ENCODE results near the gene ADH1A.
A peak's percentile ranks its signal among the peaks of the same experiment; 100 is the strongest.
"Not testable (repeated sequence)": the region's sequence is repeated elsewhere in the genome, so short reads cannot be mapped to it uniquely, and the experiment has no call there.

The ADH1A gene

GRCh38 chr4:99290848-99291786 lies at the start of gene ADH1A:
ADH1A (minus strand) TSS chr4:99290985; CDS start chr4:99290914, 71 bp downstream.
- no peak for DNase-seq (ENCODE audit: low read depth)

DNA sequence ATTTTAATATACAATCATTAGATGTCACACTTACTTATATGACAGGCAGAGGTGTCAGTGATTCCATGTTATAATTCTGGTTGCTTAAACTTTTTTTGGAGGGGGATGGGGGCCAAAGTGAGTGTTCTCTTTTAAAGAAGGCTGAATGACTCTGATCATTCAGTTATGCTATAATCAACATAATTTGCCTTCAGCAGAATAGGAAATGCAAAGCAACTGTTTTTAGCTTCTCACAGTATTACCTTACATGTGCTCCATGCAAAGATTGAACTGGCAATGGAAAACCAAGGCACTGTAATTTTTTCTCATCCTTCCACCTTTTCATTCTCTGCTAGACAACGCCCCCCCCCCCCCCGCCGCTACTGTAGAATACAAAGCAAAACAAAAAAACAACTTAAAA lies 48.4 kb upstream of the ADH1A start:
- no peak for DNase-seq (ENCODE audit: low read depth)

GRCh38 chr4:99336553-99336952 lies 45.8 kb upstream of the ADH1A start:
- DNase-seq (ENCODE audit: low read depth) = no peak

DNA sequence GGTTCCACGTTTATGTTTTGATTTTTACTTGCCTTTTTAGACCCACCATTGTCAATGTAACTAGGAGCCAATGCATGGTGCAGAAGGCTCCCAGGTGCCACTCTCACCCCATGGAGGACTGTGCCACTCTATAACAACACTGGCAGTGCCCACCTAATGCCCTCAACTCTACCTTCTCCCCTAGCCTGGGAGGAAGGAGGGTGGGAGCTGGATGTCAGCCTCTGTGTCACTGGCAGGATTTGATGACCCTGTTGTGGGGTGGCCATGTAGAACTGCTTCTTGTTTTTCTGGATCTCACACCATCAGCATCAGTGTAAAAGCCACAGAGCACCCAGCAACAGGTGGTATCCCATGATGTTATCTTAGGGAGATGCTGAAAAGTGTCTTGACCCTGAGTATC lies 44.1 kb upstream of the ADH1A start:
- no peak for DNase-seq (ENCODE audit: low read depth)

DNA sequence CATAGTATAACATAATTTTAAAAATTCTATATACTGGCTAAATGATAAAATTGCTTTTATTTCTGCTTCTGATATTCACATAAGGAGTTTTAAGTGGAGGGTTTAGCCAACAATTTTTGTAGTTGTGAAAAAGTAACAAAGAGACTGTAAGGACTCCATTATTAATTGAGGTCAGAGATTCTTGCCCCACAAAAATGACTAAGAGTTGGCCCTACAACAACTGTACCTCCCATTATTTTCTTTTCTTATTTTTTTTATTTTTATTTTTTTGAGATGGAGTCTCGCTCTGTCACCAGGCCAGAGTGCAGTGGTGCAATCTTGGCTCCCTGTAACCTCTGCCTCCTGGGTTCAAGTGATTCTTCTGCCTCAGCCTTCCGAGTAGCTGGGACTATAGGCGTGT lies 39.9 kb upstream of the ADH1A start:
- DNase-seq (ENCODE audit: low read depth) = no peak

DNA sequence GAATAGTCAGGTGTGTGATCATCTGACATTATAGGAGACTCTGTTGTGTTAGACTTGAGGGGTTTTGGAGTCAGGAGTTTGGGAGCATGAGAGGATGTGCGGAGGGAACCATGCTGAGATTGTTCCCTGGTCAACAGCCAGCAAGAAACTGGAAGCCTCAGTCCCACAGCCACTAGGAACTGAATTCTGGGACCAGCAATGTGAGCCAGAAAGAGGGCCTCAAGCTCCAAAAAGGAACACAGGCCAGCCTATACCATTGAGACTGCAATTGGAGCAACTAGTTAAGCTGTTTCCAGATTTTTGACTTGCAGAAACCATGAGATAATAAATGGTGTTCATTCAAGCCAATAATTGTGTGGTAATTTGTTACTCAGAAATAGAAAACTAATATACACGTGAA lies 39.1 kb upstream of the ADH1A start:
- DNase-seq (ENCODE audit: low read depth) = no peak

DNA sequence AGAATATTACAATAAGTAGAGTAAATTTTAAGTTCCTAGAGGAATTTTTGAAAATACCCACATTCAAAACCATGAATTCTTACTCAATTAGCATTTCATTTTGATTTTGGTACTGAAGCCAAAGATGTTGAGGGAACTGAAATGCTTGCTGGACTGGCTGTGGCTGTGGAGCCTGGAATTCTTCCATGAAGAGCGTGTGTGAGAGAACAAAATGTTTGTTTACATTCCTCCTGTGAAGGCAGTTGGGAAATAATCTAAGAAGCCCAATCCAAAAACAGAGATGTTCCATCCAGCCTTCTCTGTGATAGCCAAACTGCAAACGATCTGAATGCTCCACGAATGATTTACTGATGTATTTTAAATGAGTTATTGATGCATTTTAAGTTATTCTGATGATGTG lies 34.2 kb upstream of the ADH1A start:
- DNase-seq (ENCODE audit: low read depth) = no peak

DNA sequence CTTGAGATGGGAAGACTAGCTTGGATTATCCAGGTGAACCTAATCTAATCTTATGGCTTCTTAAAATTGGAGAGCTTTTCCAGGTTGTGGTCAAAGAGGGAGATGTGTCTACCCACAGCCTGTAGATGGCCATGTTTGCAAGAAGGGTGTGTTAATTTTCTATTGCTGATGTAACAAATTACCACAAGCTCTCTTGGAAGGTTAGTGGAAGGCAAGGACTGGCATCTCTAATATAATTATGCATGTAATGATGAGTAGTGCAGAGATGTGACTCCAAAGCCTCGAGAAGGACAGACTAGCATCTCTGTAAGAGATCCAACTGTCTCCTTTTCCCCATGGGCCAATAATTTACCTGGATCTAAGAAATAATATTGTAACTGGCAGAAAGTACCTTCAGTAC lies 33.6 kb upstream of the ADH1A start:
- no peak for DNase-seq (ENCODE audit: low read depth)

GRCh38 chr4:99323756-99324155 lies 33.0 kb upstream of the ADH1A start:
- no peak for DNase-seq (ENCODE audit: low read depth)

GRCh38 chr4:99321241-99322191 lies 30.7 kb upstream of the ADH1A start, which contains the start of gene ADH1B:
ADH1B (minus strand) TSS chr4:99321401; CDS start chr4:99321331, 70 bp downstream.
- DNase-seq (ENCODE audit: low read depth) = no peak

- DNase-seq (ENCODE audit: low read depth) = not testable (repeated sequence)
These were observed 27.0 kb upstream of the ADH1A start for GRCh38 chr4:99317811-99318210.

GRCh38 chr4:99317354-99317753 lies 26.6 kb upstream of the ADH1A start:
- no peak for DNase-seq (ENCODE audit: low read depth)

DNA sequence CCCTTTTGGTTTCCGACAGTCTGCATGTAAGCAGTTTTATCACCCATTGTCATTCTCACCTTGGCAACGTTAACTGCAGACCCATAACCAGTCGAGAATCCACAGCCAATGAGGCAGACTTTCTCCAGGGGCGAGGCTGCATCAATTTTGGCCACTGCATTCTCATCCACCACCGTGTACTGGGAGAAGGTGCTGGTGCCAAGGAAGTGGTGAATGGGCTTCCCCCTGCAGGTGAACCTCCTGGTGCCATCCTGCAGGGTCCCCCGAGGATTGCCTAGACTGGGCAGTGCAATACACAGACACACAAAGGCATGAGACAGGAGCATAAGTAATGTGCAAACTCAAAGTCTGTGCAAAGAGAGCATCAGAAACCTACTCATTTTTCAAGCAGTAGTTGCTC lies 25.1 kb upstream of the ADH1A start:
- no peak for DNase-seq (ENCODE audit: low read depth)

GRCh38 chr4:99314211-99314610 lies 23.4 kb upstream of the ADH1A start:
- no peak for DNase-seq (ENCODE audit: low read depth)

DNA sequence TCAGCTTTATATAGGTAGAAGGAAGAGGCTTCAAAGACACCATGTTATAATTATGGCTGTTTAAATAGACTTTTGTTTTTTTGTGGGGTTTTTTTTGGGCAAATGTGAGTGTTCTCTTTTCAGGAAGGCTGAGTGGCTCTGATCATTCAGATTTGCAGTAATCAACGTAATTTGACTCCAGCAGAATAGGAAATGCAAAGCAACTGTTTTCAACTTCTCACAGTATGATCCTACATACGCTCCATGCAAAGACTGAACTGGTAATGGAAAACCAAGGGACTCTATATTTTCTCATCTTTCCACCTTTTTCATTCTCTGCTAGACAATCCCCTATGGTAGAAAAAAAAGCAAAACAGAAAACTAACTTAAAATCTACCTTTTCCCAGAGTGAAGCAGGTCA lies 19.6 kb upstream of the ADH1A start:
- DNase-seq (ENCODE audit: low read depth) = no peak

DNA sequence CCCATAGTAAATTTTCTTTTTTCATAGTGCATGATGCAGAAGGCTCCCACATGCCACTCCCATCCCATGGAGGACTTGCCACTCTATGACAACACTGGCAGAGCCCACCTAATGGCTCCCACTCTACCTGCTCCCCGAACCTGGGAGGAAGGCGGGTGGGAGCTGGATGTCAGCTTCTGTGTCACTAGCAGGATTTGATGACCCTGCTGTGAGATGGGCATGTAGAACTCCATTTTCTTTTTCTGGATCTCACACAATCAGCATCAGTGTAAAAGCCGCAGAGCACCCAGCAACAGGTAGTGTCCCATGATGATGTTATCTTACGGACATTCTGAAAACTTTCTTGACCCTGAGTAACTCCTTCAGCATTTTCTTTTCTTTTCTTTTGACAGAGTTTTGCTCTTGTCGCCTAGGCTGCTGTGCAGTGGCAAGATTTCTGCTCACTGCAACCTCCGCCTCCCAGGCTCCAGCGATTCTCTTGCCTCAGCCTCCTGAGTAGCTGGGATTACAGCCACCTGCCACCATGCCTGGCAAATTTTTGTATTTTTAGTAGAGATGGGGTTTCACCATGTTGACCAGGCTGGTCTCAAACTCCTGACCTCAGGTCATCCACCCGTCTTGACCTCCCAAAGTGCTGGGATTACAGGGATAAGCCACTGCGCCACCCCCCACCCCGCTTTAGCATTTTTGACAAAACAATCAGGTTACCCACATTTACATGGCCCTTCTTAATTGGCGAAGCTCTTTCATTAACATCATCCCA lies 15.0 kb upstream of the ADH1A start:
- DNase-seq (ENCODE audit: low read depth) = no peak

DNA sequence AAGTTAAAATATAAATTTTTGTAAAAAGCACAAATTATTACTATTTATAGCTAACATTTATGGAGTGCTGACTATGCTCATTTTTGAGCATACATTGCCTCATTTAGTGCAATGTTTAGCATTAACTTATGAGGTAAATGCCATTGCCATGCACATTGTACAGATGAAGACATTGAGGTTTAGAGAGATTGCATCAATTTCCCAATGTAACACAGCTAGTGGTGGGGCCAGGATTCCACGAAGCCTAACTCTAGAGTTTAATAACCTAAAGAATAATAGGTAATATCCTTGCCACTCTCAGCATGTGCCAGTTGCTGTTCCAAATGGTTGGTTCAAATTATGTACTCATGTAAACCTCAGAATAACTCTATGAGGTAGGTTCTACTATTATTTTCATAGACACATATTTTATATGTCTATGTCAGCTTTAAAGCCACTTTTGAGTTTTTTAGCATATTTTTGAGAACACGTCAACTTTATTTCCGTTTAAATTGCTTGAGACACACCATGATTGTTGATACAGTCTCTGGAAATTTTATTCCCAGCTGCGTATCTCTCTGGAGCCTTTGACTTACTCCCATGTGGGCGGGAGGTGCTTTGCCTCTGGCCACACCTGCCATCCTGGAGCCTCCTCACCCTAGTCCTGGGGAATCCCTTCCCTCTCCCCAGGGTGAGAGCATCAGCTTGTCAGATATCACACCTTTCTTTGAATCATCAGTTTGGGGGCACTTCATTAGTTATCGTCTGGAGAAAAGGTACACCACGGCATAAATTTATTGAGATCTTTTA lies 10.8 kb upstream of the ADH1A start:
- DNase-seq (ENCODE audit: low read depth) = no peak

DNA sequence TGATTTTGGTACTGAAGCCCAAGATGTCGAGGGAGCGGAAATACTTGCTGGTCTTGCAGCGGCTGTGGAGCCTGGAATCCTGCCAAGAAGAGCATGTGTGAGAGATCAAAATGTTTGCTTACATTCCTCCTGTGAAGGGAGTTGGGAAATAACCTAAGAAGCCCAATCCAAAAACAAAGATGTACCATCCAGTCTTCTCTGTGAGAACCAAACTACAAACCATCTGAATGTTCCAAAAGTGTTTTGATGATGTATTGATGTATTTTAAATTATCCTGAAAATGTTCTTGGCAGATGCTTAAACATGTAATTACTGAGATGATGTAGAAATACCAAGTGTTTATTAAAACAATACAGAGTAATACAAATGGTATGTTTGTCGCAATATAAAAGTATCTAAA lies 10.1 kb upstream of the ADH1A start:
- DNase-seq (ENCODE audit: low read depth) = peak; percentile 17

DNA sequence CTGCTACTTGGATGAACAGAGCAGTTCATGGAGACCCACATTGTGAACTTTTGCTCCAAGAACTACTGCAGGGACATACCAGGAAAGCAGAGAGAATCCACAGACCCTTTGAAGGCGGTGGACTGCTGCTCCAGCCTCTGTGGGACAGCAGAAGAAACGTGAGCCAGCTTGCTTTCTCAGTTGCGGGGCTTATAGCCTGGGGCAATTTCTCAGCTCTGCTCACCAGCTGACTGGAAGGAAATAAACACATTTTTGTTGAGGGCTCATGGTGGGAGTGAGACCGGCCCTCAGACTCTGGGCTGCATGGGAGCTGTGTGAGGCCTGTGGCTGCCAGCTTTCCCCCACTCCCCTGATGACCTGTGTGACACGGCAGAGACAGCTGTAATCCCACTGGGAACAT lies 2.6 kb upstream of the ADH1A start:
- DNase-seq (ENCODE audit: low read depth) = no peak

GRCh38 chr4:99285387-99285786 lies 5.4 kb downstream of the ADH1A start:
- DNase-seq (ENCODE audit: low read depth) = no peak

DNA sequence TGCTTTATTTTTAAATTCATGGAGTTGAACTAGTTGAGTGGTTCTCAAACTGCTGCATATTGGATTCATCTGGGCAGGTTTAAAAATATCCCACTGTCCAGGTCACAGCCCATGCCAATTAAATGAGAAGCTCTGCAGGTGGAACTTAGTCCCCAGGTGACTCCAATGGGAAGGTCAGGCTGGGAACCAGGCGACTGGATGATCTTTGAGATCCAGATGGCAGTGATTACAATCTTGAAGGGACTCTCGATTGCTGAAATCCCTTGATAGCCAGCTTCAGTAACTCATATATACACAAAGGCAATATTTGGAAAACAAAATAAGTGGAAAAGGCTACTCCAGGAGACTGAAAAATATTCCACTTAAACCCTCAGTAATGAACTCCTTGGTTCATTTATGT lies 8.1 kb downstream of the ADH1A start:
- no peak for DNase-seq (ENCODE audit: low read depth)

Measured in ELR (cell line).